OCI-LY7 (cell line): ENCODE measurements around the gene ANKRD18B.

Source experiments
- EZH2phosphoT487 ChIP-seq: fragments of 200-600 bp; sonication (generic); IDR thresholded peaks from 2 replicates; pipeline ENCODE4 v1.6.1; 2018; ENCODE audit warnings: low read depth, borderline replicate concordance, mild to moderate bottlenecking, mixed run types, antibody characterized with exemption, low read length, moderate library complexity, mixed read lengths
- TF ChIP-seq, protein P1 (sequence below): fragments of 200-600 bp; sonication (generic); conservative IDR thresholded peaks from 2 replicates; pipeline ENCODE4 v1.5.1; 2014; ENCODE audit warnings: mild to moderate bottlenecking, antibody characterized with exemption, low read length, moderate library complexity, mixed read lengths

DNA sequence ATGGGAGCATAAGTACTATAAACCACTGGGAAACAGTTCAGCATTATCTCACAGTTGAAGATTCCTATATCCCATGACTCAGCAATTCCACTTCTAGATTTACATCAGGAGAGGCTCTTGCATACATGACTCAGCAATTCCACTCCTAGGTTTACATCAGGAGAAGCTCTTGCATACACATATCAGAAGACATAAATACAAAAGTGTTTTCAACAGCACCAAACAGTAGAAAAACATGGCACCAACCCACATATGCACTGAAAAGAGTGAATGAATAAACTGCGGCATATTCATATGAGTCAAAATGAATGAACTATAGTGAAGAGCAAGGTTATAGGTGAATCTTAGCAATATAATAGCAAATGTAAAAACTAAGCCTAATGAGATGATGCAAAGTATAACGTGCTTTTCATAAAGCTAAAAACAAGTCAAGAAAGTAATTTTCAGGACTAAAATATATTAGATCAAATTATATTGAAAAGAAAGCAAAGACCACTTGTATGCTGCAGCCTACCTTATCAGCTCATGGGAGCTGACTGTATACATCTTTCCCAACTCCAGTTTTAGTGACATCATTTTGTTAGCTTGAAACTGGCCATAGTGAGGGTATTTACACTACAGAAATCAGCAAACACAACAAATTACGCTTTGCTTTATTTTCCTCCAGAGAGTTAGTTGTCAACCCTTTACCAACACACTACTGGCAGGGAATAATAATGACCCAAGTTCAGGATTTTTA is 95.8 kb downstream of the ANKRD18B start:
- TF ChIP-seq, protein P1, sequence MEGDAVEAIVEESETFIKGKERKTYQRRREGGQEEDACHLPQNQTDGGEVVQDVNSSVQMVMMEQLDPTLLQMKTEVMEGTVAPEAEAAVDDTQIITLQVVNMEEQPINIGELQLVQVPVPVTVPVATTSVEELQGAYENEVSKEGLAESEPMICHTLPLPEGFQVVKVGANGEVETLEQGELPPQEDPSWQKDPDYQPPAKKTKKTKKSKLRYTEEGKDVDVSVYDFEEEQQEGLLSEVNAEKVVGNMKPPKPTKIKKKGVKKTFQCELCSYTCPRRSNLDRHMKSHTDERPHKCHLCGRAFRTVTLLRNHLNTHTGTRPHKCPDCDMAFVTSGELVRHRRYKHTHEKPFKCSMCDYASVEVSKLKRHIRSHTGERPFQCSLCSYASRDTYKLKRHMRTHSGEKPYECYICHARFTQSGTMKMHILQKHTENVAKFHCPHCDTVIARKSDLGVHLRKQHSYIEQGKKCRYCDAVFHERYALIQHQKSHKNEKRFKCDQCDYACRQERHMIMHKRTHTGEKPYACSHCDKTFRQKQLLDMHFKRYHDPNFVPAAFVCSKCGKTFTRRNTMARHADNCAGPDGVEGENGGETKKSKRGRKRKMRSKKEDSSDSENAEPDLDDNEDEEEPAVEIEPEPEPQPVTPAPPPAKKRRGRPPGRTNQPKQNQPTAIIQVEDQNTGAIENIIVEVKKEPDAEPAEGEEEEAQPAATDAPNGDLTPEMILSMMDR = no peak
- no peak for TF ChIP-seq EZH2phosphoT487
